ENCODE data around the gene PRPF31. TPM values are rescaled to one million over a fixed set of nuclear protein-coding genes. Genes with fewer than 3 reads are reported as not detected.

PRPF31 gene
- total RNA-seq, 1 experiment from 2014 or later: 109 TPM

DNA sequence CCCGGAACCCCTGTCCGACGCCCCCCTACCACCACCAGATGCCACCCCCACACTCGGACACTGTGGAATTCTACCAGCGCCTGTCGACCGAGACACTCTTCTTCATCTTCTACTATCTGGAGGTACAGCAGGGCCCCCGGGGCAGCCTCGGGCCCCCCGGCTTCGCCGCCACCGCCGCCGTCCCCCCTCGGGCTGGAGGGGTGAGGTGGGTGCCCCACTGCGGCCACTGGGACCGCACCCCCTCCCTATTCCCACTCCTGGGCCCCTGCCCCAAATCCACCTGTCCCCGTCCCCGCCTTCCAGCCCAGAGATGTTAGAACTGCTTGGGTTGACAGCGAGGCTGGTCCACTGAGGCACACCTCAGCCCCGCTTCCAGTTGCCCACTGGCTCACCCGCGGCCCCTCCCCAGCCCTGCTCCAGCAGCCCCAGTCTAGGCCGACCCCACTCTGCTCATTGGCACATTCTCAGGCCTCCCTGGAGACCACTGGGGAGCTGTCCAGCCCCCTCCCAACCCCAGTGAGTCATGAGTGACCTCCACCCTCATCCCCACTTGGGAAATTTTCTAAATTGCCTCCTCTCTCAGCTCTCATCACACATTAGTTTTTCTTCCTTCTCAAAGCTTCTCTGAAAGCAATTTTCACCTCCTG lies 37.4 kb downstream of the PRPF31 start:
- BruUV-seq (replicated peaks): no TSS peak
- peaks cover 93% of the 10 kb centered on the region for H3K36me3 ChIP-seq (ENCODE audit: insufficient read depth, low read length, poor library complexity, severe bottlenecking)
- DNase-seq (ENCODE audit: low spot score): no peak
- intact Hi-C loops (cut with micrococcal nuclease; ENCODE audit: unreplicated experiment): no loop called here
- no peak for TF ChIP-seq EZH2 (IDR thresholded peaks at IDR 0.05; ENCODE audit: borderline replicate concordance, low read depth, low read length, poor library complexity, severe bottlenecking)
- TF ChIP-seq, protein P1, sequence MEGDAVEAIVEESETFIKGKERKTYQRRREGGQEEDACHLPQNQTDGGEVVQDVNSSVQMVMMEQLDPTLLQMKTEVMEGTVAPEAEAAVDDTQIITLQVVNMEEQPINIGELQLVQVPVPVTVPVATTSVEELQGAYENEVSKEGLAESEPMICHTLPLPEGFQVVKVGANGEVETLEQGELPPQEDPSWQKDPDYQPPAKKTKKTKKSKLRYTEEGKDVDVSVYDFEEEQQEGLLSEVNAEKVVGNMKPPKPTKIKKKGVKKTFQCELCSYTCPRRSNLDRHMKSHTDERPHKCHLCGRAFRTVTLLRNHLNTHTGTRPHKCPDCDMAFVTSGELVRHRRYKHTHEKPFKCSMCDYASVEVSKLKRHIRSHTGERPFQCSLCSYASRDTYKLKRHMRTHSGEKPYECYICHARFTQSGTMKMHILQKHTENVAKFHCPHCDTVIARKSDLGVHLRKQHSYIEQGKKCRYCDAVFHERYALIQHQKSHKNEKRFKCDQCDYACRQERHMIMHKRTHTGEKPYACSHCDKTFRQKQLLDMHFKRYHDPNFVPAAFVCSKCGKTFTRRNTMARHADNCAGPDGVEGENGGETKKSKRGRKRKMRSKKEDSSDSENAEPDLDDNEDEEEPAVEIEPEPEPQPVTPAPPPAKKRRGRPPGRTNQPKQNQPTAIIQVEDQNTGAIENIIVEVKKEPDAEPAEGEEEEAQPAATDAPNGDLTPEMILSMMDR (conservative IDR thresholded peaks at IDR 0.05; ENCODE audit: low read depth, low read length): no peak
- H3K27ac ChIP-seq (ENCODE audit: low read depth, low read length, poor library complexity, severe bottlenecking): no peak overlapping the region
- no peaks in the 10 kb centered on the region for H3K9me3 ChIP-seq (ENCODE audit: low read depth, low read length, poor library complexity, severe bottlenecking)
- H3K27me3 ChIP-seq (replicated peaks; ENCODE audit: insufficient read depth, low read depth, low read length, poor library complexity): no peaks in the 10 kb centered on the region
- ChIA-PET POLR2A (ENCODE audit: low non-redundant PET) (no interaction called here), CTCF (no interaction called here)
- no peaks in the 10 kb centered on the region for H3K4me1 ChIP-seq (ENCODE audit: insufficient read depth, low read length, poor library complexity, severe bottlenecking)
- no peak overlapping the region for H3K4me3 ChIP-seq (ENCODE audit: low read depth, low read length, poor library complexity, severe bottlenecking)

DNA sequence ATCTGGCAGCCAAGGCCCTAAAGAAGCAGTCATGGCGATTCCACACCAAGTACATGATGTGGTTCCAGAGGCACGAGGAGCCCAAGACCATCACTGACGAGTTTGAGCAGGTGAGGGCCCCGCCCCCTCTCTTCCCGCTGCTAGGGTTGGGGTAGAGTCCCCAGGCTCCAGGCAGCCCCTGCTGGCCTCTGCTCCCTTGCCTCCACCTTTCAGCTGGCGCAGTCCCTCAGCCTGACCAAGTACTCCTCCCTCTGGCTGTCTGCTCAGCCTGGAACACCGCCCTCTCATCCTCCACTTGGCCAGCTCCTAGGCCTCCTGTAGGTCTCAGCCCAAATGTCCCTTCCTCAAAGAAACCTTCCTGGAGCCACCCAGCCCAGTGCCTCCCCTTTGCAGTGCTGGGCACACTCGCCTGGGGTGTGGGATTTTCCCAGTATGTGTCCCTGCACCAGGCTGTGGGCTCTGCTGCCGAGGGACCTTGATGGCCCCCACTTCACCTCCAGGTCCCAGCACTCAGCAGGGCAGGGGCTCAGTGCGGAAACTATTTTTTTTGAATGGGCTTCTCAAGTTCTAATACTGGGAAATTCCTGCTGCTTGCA lies 38.3 kb downstream of the PRPF31 start:
- ChIA-PET CTCF (no interaction called here), POLR2A (ENCODE audit: low non-redundant PET) (no interaction called here)
- DNase-seq (ENCODE audit: low spot score): no peak
- H3K4me1 ChIP-seq (ENCODE audit: insufficient read depth, low read length, poor library complexity, severe bottlenecking): peaks cover 5% of the 10 kb centered on the region
- no peak overlapping the region for H3K27ac ChIP-seq (ENCODE audit: low read depth, low read length, poor library complexity, severe bottlenecking)
- no TSS peak for BruUV-seq (replicated peaks)
- TF ChIP-seq, protein P1 (conservative IDR thresholded peaks at IDR 0.05; ENCODE audit: low read depth, low read length): no peak
- TF ChIP-seq EZH2 (IDR thresholded peaks at IDR 0.05; ENCODE audit: borderline replicate concordance, low read depth, low read length, poor library complexity, severe bottlenecking): no peak
- H3K36me3 ChIP-seq (ENCODE audit: insufficient read depth, low read length, poor library complexity, severe bottlenecking): peaks cover 86% of the 10 kb centered on the region
- H3K9me3 ChIP-seq (ENCODE audit: low read depth, low read length, poor library complexity, severe bottlenecking): no peaks in the 10 kb centered on the region
- intact Hi-C loops (cut with micrococcal nuclease; ENCODE audit: unreplicated experiment): no loop called here
- no peak overlapping the region for H3K4me3 ChIP-seq (ENCODE audit: low read depth, low read length, poor library complexity, severe bottlenecking)
- H3K27me3 ChIP-seq (replicated peaks; ENCODE audit: insufficient read depth, low read depth, low read length, poor library complexity): no peaks in the 10 kb centered on the region

DNA sequence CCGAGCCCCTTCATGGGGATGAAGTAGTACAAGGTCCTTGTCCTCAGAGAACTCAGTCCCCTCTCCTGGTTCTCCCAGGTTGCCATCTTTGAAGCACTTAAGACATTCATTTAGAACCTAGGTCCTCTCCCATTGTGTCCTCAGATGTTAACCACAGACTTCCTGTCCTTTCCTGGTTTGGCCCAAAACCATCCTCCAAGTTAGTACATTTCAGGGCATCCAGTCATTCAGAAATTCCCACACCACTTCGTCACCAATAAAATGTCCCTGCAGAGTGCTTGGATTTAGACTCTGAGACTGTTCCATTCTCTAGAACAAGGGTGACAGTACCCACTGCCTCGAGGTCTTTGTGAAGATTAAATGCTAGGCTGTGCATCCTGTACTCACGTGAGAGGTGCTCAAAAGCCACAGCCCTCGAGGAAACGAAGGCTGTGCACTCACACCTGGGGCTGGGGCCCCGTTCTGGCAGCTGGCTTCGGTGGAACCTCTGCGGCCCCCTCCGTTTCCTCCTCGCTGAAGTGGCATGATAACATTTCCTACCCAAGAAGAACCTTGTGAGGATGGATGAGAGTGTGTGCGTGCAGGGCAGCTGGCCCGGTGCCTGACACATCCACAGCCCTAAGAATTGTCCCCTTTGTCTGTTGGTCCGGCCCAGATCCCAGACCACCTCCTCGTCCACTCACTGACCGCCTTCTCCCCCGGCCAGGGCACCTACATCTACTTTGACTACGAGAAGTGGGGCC lies 39.2 kb downstream of the PRPF31 start:
- TF ChIP-seq, protein P1 (conservative IDR thresholded peaks at IDR 0.05; ENCODE audit: low read depth, low read length): no peak
- TF ChIP-seq EZH2 (IDR thresholded peaks at IDR 0.05; ENCODE audit: borderline replicate concordance, low read depth, low read length, poor library complexity, severe bottlenecking): no peak
- DNase-seq (ENCODE audit: low spot score): no peak
- H3K4me3 ChIP-seq (ENCODE audit: low read depth, low read length, poor library complexity, severe bottlenecking): no peak overlapping the region
- CTCF ChIA-PET: no interaction called here
- POLR2A ChIA-PET (ENCODE audit: low non-redundant PET): no interaction called here
- no peaks in the 10 kb centered on the region for H3K9me3 ChIP-seq (ENCODE audit: low read depth, low read length, poor library complexity, severe bottlenecking)
- H3K27me3 ChIP-seq (replicated peaks; ENCODE audit: insufficient read depth, low read depth, low read length, poor library complexity): no peaks in the 10 kb centered on the region
- peak overlapping the region; percentile 28 for H3K27ac ChIP-seq (ENCODE audit: low read depth, low read length, poor library complexity, severe bottlenecking)
- intact Hi-C loops (cut with micrococcal nuclease; ENCODE audit: unreplicated experiment): no loop called here
- H3K36me3 ChIP-seq (ENCODE audit: insufficient read depth, low read length, poor library complexity, severe bottlenecking): peaks cover 76% of the 10 kb centered on the region
- peaks cover 6% of the 10 kb centered on the region for H3K4me1 ChIP-seq (ENCODE audit: insufficient read depth, low read length, poor library complexity, severe bottlenecking)
- no TSS peak for BruUV-seq (replicated peaks)

Measured in A673 (cell line).